NK-92 treated with Interleukin-12 subunit alpha and Interleukin-12 subunit beta, amount 100 ng/mL, for 24 hours (cell line): ENCODE data around the gene EEPD1.

ENCODE experiments used
- DNase-seq: peaks from one replicate; lab custom pipeline; 2025; lab: John Stamatoyannopoulos, UW

Gene EEPD1

DNA sequence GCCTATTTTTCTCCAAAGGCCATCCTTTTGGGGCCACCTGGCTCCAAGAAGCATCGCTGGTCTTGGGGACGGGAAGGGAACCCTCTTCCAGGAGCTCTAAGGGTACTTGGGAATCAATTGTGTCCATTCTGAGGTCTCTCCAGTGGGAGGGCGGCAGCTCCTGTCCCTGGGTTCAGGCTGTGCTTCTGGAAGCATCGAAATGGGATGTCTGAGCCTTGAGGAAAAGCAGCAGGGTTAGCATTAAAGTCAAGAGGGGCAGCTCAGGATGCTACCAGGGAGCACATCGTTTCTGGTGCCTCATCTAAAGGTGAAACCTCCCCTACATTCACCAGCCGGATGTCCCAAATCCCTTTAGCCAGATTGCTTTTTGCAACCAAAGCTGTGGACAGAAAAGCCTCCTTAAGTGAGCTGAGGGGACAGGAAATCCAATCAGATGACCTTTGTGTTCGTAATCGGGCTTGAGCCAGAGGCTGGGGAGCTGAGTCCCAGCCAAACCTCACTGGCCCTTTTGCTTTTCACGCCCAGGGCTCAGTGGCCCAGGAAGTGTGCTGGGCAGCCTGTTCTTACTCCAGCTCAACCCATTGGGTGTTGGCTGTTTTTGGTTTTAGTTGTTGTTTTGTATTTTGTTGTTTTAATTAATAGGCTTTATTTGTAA is 147.8 kb downstream of the EEPD1 start:
- DNase-seq: no peak

DNA sequence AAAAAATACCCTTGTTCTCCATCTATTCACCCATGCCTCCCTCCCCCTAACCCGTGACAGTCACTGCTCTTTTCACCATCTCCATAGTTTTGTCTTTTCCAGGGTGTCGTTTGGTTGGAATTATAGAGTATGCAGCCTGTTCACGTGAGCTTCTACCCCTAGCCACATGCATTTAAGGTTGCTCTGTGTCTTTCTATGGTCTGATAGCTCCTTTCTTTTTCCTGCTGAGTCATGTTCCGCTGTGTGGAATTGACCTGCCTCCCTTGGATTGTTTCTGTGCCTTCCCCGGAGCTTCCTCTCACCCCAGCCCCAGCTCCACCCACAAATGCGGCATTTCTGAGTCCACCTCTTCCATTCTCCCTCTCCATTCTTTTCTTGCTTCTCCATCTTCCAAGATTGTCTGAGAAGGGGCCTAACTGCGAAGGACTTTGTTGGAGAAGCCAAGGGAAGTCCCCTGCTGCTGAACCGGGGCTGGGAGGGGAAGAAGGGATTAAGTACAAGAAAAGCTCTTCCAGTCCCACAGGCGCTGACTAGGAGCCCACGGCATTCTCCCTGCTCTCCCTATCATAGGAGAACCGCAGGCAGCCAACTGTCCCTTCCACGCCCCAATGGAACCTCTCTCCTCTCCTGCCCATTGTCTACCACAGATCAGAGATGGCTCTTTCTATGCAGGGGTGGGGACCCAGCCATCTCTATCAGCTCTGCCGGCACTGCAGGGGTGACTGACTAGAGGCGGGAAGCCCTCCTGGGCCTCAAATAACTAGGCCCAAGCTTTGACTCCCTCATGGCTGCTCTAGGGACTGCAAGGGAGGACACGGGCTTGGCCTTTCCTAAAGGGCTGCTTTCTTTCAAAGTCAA is 149.1 kb downstream of the EEPD1 start:
- DNase-seq: no peak

DNA sequence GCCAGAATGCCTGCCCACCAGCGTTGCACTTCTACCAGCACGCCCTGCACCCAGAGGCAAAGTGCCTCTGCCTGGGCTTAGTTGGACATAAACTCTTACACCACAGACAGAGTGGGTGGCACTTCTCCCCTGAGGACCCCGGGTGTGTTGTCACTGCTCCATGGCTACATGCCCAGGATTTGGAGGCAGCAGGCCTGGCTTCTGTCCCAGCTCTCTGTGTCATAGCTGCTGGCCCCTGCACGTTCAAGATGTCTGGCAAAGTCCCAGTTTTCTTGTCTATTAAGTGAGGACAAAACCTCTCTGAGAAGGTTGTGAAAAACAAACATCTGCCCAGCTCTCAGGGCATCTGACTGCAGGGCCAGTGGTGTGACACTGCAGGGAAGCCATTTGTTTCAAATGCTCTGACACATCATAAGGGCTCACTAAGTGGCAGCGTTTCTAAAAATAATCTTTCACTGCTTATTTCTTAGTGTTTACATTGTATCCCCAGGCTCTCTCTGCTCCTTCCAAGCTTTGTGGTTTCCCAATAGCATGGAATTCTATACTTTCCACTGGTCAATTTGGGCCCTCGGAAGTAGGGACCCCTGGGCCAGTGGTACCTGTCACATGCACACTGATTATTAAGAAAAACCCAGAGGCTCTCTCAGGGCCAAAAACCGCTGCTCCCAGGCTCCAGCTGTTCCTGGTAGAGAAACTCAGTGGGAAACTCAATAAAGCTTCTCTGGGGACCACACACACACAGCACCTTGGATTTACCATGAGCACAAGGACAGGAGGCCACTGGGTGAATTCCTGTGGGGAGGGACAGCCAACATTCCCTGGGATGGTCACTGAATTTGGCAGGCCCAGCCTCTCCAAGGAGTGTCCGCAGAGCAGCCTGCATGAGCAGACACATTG is 150.4 kb downstream of the EEPD1 start:
- DNase-seq: no peak

DNA sequence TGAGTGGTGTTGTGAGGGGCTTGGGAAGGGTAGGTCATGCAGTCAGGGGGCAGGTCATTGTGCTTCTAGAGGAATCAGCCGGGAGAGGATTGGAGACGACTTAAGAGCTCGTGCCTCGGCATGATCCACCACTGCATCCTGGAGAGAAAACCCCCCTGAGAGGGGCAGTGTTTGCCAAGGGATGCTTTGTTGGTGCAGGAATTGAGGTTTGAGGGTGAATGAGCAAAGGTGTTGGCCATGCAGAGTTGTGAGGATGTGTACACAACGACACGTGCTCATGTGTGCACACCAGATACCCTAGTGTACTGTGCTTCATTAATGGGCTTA is 151.0 kb downstream of the EEPD1 start:
- DNase-seq: no peak

DNA sequence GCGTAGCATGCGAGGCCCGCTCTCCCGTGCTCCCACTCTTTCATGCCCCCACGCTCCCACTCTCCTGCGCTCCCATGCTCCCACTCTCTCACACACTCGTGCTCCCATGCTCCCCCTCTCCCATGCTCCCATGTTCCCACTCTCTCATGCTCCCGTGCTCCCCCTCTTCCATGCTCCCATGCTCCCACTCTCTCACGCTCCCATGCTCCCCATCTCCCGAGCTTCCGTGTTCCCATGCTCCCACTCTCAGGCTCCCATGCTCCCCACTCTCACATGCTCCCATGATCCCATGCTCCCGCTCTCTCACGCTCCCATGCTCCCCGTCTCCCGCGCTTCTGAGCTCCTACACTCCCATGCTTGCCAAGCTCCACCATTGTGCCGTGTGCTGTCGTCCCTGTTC is 152.2 kb downstream of the EEPD1 start:
- no peak for DNase-seq

DNA sequence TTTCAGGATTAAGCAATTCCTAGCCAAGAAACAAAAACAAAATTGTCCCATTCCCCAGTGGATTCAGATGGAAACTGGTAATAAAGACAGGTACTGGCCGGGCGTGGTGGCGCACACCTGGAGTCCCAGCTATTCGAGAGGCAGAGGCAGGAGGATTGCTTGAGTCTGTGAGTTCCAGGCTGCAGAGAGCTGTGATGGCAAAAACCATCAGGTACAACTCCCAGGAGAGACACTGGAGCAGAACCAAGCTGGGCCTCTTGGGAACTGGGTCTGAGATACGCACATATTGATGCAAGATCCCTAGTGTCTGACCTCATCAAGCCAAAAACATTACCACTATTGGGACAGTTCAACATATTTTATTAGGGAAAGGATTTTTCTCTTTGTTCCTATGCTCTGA is 152.6 kb downstream of the EEPD1 start:
- no peak for DNase-seq

DNA sequence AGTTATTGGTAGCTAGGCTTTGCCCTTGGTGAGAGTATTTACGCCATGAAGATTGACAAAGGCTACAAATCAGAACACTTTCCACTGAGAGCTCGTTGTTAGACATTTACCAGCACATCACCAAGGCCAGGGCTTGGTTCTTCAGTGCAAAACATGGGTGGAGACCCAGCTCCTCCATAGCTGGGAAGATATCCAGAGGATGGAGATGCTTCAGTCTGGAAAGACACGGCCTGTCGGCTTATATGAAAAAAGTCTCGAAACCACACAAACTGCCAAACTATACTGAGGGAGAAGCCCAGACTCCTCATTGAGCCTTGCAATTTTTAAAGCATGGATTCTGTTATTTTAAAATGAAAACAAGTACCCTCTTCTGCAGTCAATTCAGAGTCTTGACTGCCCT is 153.2 kb downstream of the EEPD1 start:
- DNase-seq: no peak

DNA sequence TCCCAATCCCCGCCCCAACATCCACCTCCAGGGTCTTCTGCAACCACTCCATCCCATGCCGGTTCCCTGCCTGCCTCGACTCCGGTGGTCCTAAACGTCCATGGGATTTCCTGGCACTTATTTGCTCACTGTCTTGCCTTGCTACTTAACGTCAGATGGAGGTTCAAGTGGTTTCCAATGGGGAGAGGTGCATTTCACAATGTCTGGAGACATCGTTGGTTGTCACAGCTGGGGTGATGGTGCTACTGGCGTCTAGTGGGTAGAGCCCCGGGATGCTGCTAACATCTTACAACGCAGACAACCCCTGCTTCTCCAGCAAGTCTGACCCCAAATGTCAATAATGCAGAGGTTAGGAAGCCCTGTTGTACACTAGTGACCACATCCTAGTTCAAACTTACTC is 153.7 kb downstream of the EEPD1 start:
- no peak for DNase-seq

DNA sequence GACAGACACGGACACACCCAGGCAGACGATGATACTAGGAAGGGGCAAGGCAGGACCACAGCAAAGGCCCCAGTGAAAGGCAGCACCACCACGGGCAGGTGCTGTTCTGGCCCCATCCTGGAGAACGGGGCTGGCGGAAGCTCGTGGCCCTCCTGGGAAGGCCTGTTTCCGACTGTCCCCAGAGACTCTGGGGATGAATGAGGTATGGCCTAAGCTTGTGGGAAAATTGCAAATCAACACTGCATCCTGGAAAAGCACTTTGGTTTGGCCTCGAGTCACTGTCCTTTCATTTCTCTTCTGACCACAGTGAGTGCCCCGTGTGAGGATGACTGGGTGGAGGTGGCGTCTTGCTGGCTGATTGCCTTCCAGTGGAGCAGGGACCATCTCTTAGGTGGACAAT is 155.0 kb downstream of the EEPD1 start:
- DNase-seq: no peak

DNA sequence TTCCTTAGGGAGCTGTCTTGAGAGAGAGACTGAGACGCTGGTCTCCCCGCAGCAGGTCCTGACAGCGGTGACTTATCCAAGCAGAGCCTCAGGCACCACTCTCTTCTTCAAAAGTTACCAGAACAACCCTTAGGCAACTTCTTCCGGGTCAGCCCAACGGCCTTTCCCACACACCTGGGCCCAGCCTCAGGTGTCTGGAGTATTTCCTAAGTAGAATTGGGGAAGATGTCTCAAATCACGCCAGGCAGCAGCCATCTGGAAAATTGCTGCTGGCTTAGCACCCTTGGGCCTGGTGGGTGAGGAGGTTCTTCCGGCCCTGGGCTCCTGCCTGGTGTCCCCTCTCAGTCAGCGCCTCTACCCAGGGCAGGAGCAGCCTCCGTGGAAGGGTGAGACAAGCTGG is 156.2 kb downstream of the EEPD1 start:
- DNase-seq: no peak

DNA sequence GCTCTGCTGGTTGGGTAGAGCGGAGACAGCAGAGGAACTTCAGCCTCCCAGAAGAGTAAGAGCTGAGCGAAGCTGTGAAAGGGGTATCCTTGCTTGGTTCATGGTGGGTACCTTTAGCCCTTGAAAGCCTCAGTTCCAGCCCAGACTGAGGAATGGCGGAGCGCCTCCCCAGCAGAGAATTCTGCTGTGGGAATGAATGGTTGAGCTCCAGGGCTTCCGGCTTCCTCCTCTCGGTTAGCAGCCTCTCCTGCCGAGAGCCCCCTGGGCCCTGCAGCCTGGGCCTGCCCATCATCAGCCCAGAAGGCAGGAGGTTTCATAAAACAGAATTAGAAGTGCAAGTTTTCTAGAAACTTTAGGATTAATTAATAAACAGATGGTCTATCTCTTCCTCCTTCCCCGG is 156.7 kb downstream of the EEPD1 start:
- DNase-seq: no peak

DNA sequence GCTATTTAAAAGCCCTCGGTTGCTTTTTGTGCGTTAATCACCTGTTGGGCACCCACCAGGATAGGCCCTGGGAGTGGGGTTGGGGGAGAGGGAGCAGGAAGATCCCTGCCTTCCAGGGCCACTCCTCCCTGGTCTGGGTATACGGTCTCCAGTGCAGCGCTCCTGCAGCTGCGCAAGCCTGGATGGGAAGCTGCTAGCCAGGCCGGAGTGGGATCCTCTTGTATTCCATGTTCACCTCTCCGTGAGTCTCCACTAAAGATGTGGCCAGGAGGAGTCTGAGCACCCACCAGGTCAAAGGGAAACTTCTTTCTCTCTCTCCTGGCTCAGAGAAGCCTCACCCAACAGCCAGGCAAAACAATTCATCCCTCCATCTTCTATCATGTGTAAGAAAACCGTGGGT is 157.8 kb downstream of the EEPD1 start:
- no peak for DNase-seq

DNA sequence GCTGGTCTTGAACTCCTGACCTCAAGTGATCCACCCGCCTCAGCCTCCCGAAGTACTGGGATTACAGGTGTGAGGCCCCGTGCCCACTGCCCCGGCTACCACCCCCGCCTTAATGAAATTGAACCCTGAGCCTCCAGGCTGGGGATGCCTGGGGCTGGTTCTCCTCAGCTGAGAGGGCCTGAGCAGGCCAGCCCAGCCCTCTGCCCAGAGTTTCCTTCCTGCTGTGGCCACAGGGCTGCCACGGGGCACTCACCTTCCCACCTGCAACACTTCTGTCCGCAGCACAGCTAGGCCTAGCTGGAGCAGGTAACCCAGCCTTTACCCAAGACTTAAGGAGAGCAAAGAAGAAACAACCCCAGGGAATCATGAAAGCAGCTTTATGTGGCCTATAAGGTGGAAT is 158.5 kb downstream of the EEPD1 start:
- DNase-seq: no peak

DNA sequence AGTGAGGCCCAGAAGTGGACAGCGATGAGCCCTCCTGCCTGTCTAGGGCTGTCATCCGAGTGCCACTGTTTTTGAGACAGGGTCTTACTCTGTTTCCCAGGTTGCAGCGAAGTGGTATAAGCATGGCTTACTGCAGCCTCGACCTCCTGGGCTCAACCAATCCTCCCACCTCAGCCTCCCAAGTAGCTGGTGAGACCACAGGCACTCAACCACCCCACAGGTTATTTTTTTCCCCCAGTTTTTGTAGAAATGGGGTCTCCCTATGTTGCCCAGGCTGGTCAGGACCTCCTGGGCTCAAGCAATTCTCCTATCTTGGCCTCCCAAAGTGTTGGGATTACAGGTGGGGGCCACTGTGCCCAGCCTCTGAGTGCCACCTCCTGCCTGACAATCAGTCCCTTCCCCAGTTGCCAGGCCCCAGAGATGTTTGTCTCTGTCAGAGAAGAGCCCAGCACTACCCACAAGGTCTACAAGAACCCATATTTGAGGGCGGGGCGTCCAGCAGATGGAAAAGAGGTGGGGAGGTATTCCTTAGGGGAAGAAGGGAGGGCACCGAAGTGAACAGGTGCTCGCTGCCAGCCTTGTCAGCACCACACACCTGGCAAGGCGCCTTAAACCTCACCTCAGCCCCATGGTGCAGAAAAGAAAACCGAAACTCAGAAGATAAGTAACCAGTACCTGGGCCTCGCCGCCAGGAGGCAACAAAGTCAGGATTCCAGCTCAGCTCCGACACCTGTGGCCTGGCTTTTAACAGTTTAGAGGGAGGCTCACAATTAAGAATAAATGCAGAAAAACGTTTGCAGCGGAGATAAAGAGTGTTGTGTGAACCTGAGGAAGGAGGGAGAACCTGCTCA is 159.2 kb downstream of the EEPD1 start:
- DNase-seq: no peak

DNA sequence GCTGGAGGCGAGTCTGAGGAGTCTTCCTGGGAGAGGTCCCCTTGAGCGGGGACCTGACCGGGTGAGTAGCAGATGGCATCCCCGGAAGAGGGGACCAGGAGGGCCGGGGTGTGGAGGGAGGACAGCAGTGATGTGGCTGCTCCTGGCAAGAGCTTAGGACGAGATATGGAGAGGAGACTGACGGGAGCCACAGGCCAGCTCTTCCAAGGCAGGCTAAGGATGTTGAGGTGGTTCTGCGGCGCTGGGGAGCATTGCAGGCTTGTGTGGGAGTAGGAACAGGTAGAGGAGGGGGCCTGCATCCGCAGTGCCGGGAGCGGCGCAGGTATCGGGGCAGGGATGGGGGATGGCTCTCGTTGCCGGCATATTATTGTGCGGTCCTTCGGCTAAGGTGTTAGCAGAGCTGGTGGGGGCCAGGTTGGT is 159.9 kb downstream of the EEPD1 start:
- DNase-seq: no peak

DNA sequence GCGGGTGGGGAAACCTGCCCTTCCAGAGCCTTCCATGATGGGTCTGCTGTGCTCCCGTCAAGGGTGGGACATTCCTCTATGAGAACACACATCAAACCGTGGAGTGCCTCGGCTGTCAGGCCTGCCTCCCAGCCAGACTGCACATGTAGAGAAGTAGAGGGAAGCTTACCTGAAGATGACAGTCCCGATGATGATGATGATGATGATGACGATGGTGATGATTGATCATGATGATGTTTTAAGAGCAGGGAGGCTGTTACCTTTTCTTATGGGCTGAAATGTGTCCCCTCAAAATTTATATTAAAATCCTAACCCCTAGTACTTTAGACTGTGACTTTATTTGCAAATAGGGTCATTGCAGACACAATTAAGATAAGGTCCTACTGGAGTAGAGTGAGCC is 160.6 kb downstream of the EEPD1 start:
- no peak for DNase-seq

DNA sequence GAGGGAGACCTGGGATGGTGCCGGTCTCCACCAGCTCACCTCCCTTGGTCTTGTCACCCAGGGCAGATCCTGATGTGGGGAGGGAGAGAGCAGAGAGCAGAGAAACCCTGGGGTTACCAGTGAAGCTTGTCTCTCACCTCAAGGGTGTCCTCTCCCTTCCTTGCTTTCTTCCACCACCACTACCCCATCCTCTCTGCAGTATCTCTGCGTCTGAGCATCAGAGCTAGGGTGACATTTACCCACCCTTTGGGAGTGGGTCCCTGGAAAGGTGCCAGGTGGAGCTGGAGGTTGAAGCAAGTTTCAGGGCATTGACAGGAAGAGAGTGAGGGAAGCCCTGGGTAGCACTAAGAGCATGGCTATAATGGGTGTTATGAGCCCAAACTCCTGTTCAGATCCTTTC is 161.4 kb downstream of the EEPD1 start:
- DNase-seq: no peak

DNA sequence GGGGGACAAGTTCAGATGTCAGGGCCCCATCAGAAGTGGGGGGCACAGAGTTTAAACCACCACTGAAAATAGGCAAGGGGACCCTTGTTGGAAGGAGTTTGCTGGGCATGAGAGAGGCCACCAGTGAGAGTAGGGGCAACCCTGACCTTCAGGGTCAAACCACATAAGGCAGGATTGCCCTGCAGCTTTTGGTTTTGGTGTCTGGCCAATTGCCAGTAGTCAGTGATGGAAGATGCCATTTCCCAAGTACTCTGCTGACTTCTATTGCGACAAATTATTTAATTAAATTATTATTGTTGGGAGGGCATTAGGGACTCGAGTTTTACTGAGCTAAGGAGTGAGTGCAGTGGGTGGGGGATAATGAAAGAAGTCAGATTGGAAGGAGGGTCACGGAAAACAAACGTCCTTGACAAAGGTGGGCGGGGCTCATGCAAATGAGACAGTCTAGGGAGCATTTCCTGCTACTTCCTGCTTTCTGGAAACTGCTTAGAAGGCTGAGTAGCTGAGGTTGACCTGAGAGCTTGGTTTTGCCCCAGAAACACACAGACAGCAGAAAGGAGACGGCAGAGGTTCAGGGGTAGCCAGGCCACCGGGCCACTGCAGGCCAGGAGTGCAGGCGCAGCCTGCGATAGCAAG is 162.4 kb downstream of the EEPD1 start:
- DNase-seq: no peak

DNA sequence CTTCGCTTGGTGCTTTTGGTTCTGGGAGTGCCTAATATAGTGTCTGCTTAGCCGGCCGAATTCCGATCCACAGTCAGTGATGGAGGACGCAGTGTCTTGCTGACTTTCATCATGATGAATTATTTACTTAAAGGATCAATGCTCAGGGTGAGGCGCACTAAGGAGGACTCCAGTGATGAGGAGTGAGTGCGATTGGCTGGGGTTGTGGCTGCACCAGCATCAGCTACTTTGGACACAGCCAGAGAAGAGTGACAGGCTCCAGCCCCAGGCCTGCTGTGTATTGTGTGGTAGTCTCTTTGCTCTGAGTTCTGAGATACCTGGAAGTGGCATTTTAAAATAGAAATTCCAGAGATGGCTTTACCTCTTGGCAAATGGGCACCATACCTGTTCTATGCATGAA is 163.3 kb downstream of the EEPD1 start:
- DNase-seq: no peak

DNA sequence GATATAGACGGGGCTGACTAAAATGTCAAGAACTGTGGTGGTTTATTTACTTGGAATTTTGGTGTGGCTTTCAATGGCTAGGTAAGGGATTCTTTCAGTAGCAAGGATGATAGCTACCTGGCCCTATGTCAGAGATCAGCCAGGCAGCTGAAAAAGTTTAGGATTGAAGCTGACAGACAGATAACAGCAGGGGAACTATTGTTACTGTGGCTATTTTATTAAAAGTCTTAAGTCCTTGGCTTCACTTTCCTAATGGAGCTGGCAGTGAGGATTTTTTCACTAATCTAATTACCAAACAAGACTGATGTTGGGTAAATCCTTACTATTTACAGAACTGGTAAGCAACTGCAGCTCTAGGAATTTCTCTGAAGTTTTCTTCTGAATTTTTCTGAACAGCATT is 164.2 kb downstream of the EEPD1 start:
- DNase-seq: no peak

DNA sequence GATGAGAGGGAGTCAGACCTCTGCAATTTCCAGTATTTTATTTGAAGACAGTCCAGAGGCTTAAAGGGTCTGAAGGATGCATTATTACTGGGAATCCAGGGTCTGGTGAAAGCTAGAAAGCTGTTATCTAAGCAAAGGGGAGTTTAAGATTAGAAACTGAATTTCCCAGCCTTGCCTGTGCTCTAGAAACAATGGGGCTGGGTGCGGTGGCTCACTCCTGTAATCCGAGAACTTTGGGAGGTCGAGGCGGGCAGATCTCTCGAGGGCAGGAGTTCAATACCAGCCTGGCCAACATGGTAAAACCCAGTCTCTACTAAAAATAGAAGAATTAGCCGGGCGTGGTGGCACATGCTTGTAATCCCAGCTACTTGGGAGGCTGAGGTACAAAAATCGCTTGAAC is 165.1 kb downstream of the EEPD1 start:
- DNase-seq: no peak
